Hematopoietic multipotent progenitor cell treated with erythropoietin and hydrocortisone succinate and interleukin-3 and kit ligand, for 8 days (in vitro differentiated cells): ENCODE results near the gene RBM12.

ENCODE experiments used
- DNase-seq: peaks from one replicate; pipeline ENCODE4 v3.0.0-alpha.2; 2015

Gene RBM12

GRCh38 chr20:35652641-35653429 is 11.9 kb downstream of the RBM12 start:
- DNase-seq: no peak

- DNase-seq: no peak
These were observed 12.7 kb downstream of the RBM12 start for GRCh38 chr20:35651958-35652357.

GRCh38 chr20:35650632-35651031 is 14.1 kb downstream of the RBM12 start:
- DNase-seq: no peak

GRCh38 chr20:35648836-35649235 is 15.9 kb downstream of the RBM12 start:
- DNase-seq: no peak

- no peak for DNase-seq
These were observed 19.9 kb downstream of the RBM12 start for GRCh38 chr20:35644806-35645205.

- no peak for DNase-seq
These were observed 21.7 kb downstream of the RBM12 start for GRCh38 chr20:35643045-35643444.

GRCh38 chr20:35641743-35642142 is 23.0 kb downstream of the RBM12 start:
- DNase-seq: no peak

- DNase-seq: peak; percentile 45
These were observed 24.0 kb downstream of the RBM12 start for GRCh38 chr20:35640724-35641123.

- no peak for DNase-seq
These were observed 25.9 kb downstream of the RBM12 start for GRCh38 chr20:35638751-35639150.

GRCh38 chr20:35637276-35637675 is 27.4 kb downstream of the RBM12 start:
- DNase-seq: no peak

- no peak for DNase-seq
These were observed 28.6 kb downstream of the RBM12 start for GRCh38 chr20:35636095-35636494.

- no peak for DNase-seq
These were observed 29.0 kb downstream of the RBM12 start for GRCh38 chr20:35635652-35636051.

GRCh38 chr20:35632539-35633115 is 32.1 kb downstream of the RBM12 start:
- DNase-seq: no peak

- no peak for DNase-seq
These were observed 34.1 kb downstream of the RBM12 start for GRCh38 chr20:35630636-35631035.

GRCh38 chr20:35629427-35630145 is 35.1 kb downstream of the RBM12 start:
- DNase-seq: no peak

GRCh38 chr20:35627121-35627520 is 37.6 kb downstream of the RBM12 start:
- no peak for DNase-seq

GRCh38 chr20:35626386-35627001 is 38.2 kb downstream of the RBM12 start:
- no peak for DNase-seq

- no peak for DNase-seq
These were observed 38.9 kb downstream of the RBM12 start for GRCh38 chr20:35625584-35626385.

- DNase-seq: no peak
These were observed 43.1 kb downstream of the RBM12 start for GRCh38 chr20:35621560-35621946.

- DNase-seq: no peak
These were observed 43.7 kb downstream of the RBM12 start for GRCh38 chr20:35620818-35621559.

GRCh38 chr20:35619196-35620095 is 45.3 kb downstream of the RBM12 start:
- peak; percentile 80 for DNase-seq
